Measurements from ENCODE around the gene RIT2.

GRCh38 chr18:42915299-42915698 lies 200.2 kb downstream of the RIT2 start:
- TF ChIP-seq EGR1 (IDR thresholded peaks at IDR 0.05) (no peak), TCF12 (IDR thresholded peaks at IDR 0.05; ENCODE audit: low read depth) (no peak), CREB1 (IDR thresholded peaks at IDR 0.05; ENCODE audit: low read depth) (no peak), CEBPB (IDR thresholded peaks at IDR 0.05) (no peak), ZBTB7A (IDR thresholded peaks at IDR 0.05; ENCODE audit: low read depth) (no peak), RAD21 (IDR thresholded peaks at IDR 0.05; ENCODE audit: low read depth) (no peak), MAX (IDR thresholded peaks at IDR 0.05) (no peak)
- TF ChIP-seq, protein P1, sequence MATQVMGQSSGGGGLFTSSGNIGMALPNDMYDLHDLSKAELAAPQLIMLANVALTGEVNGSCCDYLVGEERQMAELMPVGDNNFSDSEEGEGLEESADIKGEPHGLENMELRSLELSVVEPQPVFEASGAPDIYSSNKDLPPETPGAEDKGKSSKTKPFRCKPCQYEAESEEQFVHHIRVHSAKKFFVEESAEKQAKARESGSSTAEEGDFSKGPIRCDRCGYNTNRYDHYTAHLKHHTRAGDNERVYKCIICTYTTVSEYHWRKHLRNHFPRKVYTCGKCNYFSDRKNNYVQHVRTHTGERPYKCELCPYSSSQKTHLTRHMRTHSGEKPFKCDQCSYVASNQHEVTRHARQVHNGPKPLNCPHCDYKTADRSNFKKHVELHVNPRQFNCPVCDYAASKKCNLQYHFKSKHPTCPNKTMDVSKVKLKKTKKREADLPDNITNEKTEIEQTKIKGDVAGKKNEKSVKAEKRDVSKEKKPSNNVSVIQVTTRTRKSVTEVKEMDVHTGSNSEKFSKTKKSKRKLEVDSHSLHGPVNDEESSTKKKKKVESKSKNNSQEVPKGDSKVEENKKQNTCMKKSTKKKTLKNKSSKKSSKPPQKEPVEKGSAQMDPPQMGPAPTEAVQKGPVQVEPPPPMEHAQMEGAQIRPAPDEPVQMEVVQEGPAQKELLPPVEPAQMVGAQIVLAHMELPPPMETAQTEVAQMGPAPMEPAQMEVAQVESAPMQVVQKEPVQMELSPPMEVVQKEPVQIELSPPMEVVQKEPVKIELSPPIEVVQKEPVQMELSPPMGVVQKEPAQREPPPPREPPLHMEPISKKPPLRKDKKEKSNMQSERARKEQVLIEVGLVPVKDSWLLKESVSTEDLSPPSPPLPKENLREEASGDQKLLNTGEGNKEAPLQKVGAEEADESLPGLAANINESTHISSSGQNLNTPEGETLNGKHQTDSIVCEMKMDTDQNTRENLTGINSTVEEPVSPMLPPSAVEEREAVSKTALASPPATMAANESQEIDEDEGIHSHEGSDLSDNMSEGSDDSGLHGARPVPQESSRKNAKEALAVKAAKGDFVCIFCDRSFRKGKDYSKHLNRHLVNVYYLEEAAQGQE (IDR thresholded peaks at IDR 0.05; ENCODE audit: low read depth): no peak
